T-helper 1 cell (primary cell): ENCODE measurements around the gene SNRPA1.
"Not testable (repeated sequence)": the region's sequence is repeated elsewhere in the genome, so short reads cannot be mapped to it uniquely, and the experiment has no call there.

Experiments used
- DNase-seq, 5 donors: peaks; one replicate each; pipeline ENCODE4 v3.0.0-alpha.2; 2012 to 2020

Gene SNRPA1

DNA sequence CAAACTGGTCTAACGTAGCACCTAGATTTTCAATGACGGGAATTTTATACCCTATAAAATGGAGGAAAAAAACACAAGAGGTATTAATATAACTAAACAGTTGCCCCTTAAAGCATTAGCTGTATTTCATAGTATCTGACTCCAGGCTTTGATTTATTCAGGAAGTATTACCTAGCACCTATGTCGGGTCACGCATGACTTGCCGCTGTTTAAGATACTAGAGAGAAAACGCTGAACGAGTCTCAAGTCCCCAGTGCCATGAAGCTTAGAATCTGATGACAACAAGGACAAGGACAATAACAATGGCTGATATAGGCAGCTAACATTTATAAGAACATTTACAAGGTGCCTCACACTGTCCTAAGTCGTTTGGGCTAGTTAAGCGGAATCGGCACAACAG lies 1.9 kb downstream of the SNRPA1 start:
- DNase-seq, result no peak

GRCh38 chr15:101288905-101289513 lies 6.0 kb downstream of the SNRPA1 start:
- DNase-seq, result peak in 2 of 5 donors; percentile 24 to 59

DNA sequence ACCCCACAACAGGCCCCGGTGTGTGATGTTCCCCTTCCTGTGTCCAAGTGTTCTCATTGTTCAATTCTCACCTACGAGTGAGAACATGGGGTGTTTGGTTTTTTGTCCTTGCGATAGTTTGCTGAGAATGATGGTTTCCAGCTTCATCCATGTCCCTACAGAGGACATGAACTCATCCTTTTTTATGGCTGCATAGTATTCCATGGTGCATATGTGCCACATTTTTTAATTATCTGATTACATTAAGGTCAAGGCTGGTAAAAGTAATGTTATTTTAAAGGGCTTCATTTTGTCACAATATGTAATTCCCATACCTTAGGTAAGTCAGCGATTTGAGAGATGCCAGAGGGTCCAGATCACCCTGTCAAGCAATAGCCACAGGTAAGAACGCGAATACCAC lies 7.7 kb downstream of the SNRPA1 start:
- DNase-seq, result not testable (repeated sequence)

GRCh38 chr15:101286471-101287114 lies 8.5 kb downstream of the SNRPA1 start:
- DNase-seq, result no peak

DNA sequence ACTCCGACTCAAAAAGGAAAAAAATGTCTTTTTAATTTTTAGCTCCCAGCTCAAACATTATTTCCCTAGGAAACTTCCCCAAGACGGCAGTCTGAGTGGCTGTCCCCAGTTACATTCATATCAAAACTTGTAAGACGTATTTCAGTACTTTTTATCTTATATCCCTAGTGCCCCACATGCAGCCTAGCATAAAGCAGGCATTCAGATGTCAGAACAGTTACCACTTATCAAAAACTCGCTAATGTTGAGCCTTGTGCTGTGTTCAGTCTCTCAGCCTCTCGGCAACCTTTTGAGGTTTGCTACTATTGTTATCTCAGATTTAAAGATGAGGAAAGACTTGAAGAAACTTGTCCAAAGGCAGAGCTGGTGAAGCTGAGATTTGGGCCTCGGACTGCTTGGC lies 11.1 kb downstream of the SNRPA1 start:
- DNase-seq, result no peak

DNA sequence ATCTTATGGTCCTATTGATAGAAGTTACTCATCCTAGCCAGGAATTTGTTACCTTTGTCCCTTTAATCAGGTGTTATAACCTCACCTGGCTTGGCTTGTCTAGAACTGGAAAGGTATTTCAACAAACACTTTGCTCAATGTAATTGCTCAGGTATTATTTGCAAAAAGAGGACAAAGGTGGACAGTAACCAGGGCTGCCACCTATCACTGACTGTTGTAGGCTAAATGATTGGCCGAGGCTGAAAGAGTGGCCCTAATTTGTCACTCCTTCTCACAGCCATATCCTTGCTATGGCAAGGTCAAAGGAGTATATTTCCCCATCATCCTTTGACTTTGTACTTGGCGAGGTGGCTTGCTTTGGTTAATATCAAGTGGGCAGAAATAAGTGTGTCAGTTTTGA lies 15.0 kb downstream of the SNRPA1 start:
- no peak for DNase-seq

DNA sequence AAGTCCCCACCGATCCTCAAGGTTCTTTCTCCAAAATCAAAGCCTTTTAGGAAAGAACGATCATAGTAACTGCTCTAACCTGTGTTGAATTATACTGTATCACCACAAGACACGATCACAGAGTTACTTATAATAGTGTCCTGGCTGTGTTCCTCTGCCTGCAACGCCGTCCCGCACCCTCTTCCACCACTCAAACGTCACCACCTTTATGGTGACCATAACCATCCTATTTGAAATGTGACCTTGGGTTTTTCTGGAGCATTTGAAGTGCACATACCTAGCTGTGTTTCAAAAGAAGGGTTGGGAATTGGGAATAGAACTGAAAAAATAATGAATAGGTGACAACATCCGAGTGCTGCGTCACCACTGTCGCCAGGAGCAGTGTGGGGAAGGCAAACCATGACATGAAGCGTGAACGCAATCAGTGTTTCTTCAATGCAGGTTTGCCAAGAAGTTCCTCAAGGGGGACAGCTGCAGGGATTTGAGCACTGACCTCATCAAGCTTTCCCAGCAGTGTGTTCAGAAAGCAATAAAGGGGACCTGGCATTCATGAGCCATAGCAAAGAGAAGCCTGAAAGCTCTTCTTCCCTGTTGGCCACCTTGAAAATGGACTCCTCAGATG lies 17.0 kb downstream of the SNRPA1 start:
- DNase-seq, result no peak

- DNase-seq, result peak; percentile 82 to 90 (median 85)
These were observed 17.8 kb downstream of the SNRPA1 start, which contains the start of gene SELENOS for GRCh38 chr15:101277038-101277822. SELENOS (minus strand) TSS chr15:101277485; CDS start chr15:101277417, 68 bp downstream.

DNA sequence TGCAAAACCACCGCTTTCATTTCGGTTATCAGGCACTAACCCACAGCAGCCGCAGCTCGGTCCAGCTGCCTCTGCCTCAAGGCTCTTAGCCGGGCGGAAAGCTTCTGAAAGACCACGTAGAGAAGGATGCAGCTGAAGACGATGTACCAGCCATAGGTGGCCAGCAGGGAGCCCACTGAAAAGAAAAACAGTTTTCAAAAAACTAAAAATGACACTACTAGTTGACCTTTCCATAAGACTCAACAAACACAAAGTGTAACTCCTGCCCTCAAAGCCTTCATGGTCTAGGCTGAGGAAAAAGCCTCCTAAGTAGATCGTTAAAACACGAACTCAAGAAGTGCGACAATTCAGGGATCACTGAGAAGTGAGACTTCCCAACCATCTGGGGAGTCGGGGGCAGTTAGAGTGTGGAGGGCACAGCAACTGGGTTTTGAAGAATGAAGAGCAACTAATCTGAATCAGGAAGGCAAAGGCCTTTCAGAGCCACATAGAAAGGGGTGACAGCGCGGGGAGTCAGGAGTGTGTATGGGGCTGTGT lies 18.5 kb downstream of the SNRPA1 start:
- peak in 1 of 5 donors; percentile 35 for DNase-seq

DNA sequence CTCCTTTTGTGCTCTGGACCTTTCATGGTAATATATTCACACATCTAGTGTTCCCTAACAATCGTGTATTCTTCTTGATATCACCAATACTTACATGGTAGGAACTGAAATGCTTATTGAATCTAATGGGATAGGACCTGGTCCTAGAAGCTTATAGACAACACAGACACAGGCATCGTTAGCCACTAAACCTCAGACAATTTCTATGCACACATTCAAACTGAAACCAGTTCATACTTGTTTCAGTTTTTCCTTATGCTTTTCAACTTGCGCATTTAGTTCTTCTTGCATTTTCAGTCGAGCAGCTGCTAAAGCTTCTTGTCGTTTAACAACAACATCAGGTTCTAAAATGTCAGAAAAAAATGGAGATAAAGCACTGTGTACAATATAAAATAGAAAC lies 20.0 kb downstream of the SNRPA1 start:
- peak in 1 of 5 donors; percentile 61 for DNase-seq

- DNase-seq, result no peak
These were observed 21.5 kb downstream of the SNRPA1 start for GRCh38 chr15:101273534-101273933.

DNA sequence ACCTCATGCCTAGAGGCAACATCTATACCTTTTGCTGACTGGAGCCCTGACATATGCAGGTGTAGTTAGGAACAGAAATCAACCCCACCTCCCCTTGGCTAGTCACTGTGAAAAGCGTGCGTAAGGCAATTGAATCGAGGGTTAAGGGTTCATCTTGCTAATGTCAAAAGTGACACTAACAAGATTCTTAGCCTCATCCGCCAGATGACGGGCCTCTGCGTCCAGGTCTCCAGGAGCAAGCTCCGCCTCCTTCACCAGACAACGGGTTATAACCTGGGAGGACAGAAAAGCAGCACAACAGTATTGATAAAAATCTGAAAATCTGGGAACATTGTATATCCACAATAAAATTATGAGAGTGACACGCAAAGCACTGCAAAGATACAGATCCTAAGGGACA lies 22.5 kb downstream of the SNRPA1 start:
- DNase-seq, result no peak

DNA sequence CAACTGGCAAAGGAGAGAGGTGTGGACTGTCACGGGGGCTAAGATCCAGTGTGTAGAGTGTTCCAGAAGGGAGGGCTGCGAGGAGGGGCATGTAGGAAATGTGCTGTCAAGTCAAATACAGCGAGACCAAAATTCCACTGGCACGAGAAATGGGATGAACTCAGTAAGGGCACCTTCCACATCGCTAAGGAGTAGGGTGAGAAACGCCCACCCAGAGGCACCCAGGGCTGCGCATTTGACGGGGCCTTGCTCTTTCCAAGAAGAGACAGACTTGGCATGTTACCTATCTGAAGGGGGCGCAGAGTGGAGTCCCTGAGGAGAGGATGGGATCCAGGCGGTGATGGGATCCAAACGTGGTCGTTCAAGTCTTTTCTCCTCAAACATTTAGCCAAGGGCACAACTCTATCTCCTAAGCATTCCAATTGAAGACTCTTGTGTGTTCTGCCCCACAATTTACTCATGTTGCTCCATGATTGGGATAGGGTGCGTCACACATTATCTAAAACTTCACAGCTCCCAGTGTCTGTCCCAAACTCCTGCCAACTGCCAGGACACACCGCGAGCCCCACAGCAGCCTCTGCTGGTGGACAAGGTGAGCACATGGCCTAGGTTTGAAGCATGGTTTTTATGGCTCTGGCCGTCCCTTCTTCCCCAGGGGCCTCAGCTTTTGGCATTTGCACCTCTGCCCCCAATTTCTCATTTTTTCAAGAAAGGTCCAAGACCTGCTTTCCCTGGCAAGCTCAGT lies 25.4 kb downstream of the SNRPA1 start:
- no peak for DNase-seq

- no peak for DNase-seq
These were observed 27.5 kb downstream of the SNRPA1 start for GRCh38 chr15:101267320-101268104.

DNA sequence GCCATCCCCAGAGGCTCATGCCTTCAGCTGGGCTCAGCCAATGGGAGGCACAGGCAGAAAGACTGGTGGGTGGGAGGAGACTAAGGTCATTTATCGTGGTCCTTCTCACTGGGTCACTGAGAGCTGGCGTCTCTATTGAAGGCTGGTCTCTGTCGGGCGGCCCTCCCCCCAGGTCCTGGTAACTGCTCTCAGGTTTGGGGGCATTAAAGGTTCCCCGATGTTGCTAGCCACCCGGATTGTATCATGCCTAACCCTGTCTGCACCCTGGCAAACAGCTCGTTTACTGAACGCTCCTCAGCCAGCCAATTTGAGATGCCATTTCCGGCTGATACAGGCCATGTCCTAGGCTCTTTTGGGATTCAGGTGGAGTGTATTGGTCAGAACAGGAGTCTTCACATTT lies 28.3 kb downstream of the SNRPA1 start:
- DNase-seq, result no peak

DNA sequence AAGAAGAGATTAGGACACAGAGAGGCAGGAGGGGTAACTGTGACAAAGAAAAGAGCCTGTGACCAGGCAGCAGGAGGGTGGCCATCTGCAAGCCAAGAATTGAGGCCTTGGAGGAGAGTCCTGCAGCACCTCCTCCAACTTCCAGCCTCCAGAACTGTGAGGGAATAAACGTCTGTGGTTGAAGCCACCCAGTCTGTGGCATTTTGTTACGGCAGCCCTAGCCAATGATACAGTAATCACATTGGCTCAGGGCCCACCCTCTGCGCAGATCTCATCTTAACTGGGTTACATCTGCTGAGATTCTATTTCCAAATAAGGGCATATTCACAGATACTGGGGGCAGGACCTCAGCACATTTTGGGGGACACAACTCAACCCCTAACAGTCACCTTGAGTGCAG lies 29.0 kb downstream of the SNRPA1 start:
- no peak for DNase-seq

DNA sequence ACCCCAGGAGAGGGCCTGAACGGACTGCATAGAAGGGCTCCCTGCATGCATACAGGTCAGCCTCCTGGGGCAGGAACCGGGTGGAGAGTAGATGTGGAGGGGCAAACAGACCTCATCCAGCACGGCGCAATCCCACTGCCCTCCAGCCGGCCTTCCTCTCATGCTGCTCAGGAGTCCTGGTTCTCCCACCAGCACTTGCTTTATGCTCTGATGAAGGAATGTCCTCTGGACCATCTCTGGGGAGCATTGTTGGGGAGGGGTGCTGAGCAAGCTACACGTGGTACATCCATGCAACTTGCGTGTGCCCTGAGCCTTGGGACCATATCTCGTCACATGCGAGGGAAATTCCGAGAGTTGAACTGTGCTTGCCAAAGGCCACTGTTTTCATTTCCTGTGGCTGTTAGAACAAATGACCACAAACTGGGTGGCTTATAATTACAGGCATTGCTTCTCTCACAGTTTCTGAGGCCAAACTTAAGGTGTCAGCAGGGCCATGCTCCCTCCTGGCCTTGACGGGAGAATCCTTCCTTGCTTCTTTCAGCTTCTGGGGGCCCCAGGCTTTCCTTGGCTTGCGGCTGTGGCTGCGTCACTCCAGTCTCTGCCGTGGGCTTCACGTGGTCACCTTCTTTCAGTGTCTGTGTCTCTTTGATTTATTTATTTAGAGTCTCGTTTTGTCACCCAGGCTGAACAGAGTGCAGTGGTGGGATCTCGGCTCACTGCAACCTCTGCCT lies 30.0 kb downstream of the SNRPA1 start:
- no peak for DNase-seq

DNA sequence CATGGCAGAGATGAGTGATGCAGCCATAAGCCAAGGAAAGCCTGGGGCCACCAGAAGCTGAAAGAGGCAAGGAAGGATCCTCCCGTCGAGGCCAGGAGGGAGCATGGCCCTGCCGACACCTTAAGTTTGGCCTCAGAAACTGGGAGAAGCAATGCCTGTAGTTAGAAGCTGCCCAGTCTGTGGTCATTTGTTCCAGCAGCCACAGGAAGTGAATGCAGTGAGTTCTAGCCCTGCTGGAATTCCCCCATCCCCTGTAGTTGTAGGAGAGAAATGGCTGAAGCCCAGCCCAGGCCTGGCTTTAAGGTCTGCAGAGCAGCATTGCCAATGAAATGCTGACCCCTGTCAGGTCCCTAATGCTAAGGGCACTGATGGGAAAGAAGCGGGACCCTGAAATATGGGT lies 31.0 kb downstream of the SNRPA1 start:
- no peak for DNase-seq

DNA sequence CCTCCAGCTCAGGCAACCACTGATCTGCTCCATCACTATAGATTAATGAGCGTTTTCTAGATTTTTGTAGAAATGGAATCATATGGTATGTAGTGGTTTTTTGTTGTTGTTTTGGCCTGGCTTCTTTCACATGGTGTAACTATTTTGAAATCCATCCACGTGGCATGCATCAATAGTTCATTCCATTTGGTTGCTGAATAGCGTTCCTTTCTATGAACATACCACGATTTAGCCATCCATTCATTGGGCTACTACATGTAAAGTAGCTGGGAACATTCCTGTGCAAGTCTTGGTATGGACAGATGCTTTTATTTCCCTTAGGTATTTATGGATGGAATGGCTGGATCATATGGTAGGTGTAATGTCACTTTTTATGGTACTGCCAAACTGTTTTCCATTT lies 32.5 kb downstream of the SNRPA1 start:
- no peak for DNase-seq

DNA sequence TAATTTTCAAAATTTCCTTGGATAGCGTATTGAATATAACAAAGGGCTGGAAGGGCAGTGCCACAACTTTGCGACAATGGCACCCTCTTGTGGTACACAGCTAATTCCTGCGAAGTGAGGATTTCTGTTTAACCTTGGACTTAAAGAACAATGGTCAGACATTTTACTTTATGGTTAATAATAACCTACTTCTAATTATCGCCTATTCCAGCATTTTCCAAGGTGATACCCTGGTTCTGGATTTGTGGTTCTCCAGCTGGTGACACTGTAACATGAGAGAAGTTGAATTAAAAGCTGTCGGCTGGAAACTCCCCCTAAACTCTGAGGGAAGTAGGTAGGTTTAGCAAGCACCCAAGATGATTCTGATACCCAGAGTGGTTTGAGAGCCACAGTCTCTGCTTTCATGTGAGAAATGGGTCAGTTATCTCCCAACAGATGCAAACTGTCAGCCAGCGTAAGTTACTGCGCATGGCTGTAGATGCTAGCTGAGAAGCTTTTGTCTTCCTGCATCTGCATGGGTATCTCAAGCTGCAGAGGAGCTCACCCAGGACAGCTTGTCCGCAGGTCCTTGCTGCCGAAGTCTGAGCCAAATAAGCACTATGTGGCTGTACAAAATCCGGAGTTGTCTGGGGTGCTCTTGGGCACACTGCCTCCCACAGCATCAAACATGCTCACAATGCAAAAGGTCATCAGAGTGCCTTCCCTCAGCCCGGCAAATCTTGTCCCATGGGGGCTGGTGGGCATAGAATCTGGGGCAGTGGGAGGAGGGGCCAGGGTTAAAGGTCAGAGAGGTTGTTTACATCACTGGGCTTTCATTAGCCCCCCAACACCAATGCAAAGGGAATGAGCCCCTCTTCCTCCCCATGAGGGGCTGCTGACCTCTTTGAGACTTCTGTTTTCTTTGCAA lies 36.6 kb downstream of the SNRPA1 start:
- peak in 3 of 5 donors; percentile 28 to 61 (median 48) for DNase-seq
